Activated CD4-positive, alpha-beta T cell treated with anti-CD3 and anti-CD28 coated beads for 36 hours (primary cell): ENCODE results near the gene LZTR1. TPM values are rescaled to one million over a fixed set of nuclear protein-coding genes. Genes with fewer than 3 reads are reported as not detected.

Experiments used
- ATAC-seq: fragments of 200-7000 bp; cut with Tn5 transposase; one replicate; pipeline ENCODE4 v1.10.0; 2021; ENCODE audit warnings: mild to moderate bottlenecking, moderate library complexity
- CTCF ChIA-PET: fragments of 350-600 bp; sonication (Branson Sonifier 250); formaldehyde crosslinking; loops from one replicate; lab custom pipeline; 2021; ENCODE audit warnings: antibody characterized with exemption; lab: Charles Lee
- POLR2A ChIA-PET: fragments of 350-600 bp; sonication (Branson Sonifier 250); formaldehyde crosslinking; loops from one replicate; lab custom pipeline; 2021; ENCODE audit warnings: antibody characterized with exemption, inconsistent platforms; lab: Charles Lee
- DNase-seq: peaks from one replicate; pipeline ENCODE4 v3.0.0-alpha.2; 2020
- H3K27ac Mint-ChIP-seq: one replicate; pipeline ENCODE4 v1.8.0; 2021; ENCODE audit warnings: mixed read lengths
- H3K27me3 Mint-ChIP-seq: one replicate; pipeline ENCODE4 v1.8.0; 2021; ENCODE audit warnings: mixed read lengths
- H3K36me3 Mint-ChIP-seq: one replicate; pipeline ENCODE4 v1.8.0; 2021; ENCODE audit warnings: low read depth, mixed read lengths
- H3K4me1 Mint-ChIP-seq: one replicate; pipeline ENCODE4 v1.8.0; 2021; ENCODE audit warnings: mixed read lengths
- H3K4me3 Mint-ChIP-seq: one replicate; pipeline ENCODE4 v1.8.0; 2021; ENCODE audit warnings: mild to moderate bottlenecking, moderate library complexity, mixed read lengths
- H3K9me3 Mint-ChIP-seq: one replicate; pipeline ENCODE4 v1.8.0; 2021; ENCODE audit warnings: low read depth, mixed read lengths
- intact Hi-C, 2 experiments: fragments of 100-400 bp; cut with DNase I in 1 of 2; cut with micrococcal nuclease in 1 of 2; formaldehyde crosslinking; loops; one replicate each; pipeline versions ENCODE4 v1.14.2 to v1.15.1; 2022 to 2024; cut with DNase I, micrococcal nuclease
- total RNA-seq, 2 experiments: library from RNA; stranded (reverse); gene quantifications; one replicate each; pipeline ENCODE4 v1.2.3, GENCODE V29; 2021

The LZTR1 gene
- total RNA-seq, 2 experiments from 2014 or later = 31.9 to 40.5 TPM

- no peaks in the 10 kb centered on the region for H3K27me3 Mint-ChIP-seq
- ChIA-PET POLR2A (interaction anchor here (1.7 kb wide), 1 partner anchor 11 kb away, joined by 5 read pairs; the partner anchor contains the start of gene THAP7), CTCF (interaction anchor here (1.2 kb wide), 1 partner anchor 32 kb away, joined by 3 read pairs; the partner anchor contains the start of gene LZTR1)
- ATAC-seq = no peak
- H3K9me3 Mint-ChIP-seq = no peaks in the 10 kb centered on the region
- peak overlapping the region; percentile 78 for H3K4me3 Mint-ChIP-seq
- no peaks in the 10 kb centered on the region for H3K36me3 Mint-ChIP-seq
- DNase-seq = no peak
- intact Hi-C loops = loop anchor here in 1 of 2 experiments (1.0 kb wide), 3 partner anchors 11 to 155 kb away; partner anchors contain the start of genes LZTR1, PI4KA and THAP7
- peaks cover 20% of the 10 kb centered on the region for H3K4me1 Mint-ChIP-seq
- H3K27ac Mint-ChIP-seq = peak overlapping the region; percentile 67
Observed at GRCh38 chr22:21013657-21014201, 31.6 kb downstream of the LZTR1 start.

GRCh38 chr22:21014202-21014725 is 32.2 kb downstream of the LZTR1 start:
- no peaks in the 10 kb centered on the region for H3K27me3 Mint-ChIP-seq
- CTCF ChIA-PET = interaction anchor here (0.6 to 1.3 kb wide), 4 partner anchors 27 to 168 kb away, joined by 3 to 4 read pairs (median 4); partner anchors contain the start of gene LZTR1

GRCh38 chr22:21014726-21015465 is 32.8 kb downstream of the LZTR1 start, which contains the start of gene P2RX6:
Gene P2RX6 (plus strand): TSS chr22:21015165. CDS start chr22:21015175, 10 bp downstream.
- intact Hi-C loops = loop anchor here in 1 of 2 experiments (1.0 kb wide), 3 partner anchors 13 to 157 kb away; partner anchors contain the start of genes LZTR1, PI4KA and THAP7
- ATAC-seq (no peak), DNase-seq (peak; percentile 2)
- Mint-ChIP-seq H3K27ac (peak within 1 kb of the TSS; percentile 67), H3K27me3 (no peaks in the 10 kb centered on the region), H3K4me3 (peak within 1 kb of the TSS; percentile 78), H3K9me3 (no peaks in the 10 kb centered on the region), H3K36me3 (no peaks in the 10 kb centered on the region), H3K4me1 (peaks cover 20% of the 10 kb centered on the region)
- ChIA-PET POLR2A (interaction anchor here (0.7 kb wide), 1 partner anchor 271 kb away, joined by 4 read pairs; no protein-coding TSS in a partner anchor), CTCF (interaction anchor here (0.6 to 1.3 kb wide), 4 partner anchors 12 to 169 kb away, joined by 3 to 4 read pairs (median 4); no protein-coding TSS in a partner anchor)

More at GRCh38 chr22:21014202-21014725, 32.2 kb downstream of the LZTR1 start:
- no peaks in the 10 kb centered on the region for H3K9me3 Mint-ChIP-seq
- intact Hi-C loops = loop anchor here in 1 of 2 experiments (1.0 kb wide), 3 partner anchors 12 to 156 kb away; partner anchors contain the start of genes LZTR1, PI4KA and THAP7
- DNase-seq (peak; percentile 91), ATAC-seq (peak; percentile 97)
- POLR2A ChIA-PET = interaction anchor here (1.7 kb wide), 1 partner anchor 12 kb away, joined by 5 read pairs; the partner anchor contains the start of gene THAP7
- no peaks in the 10 kb centered on the region for H3K36me3 Mint-ChIP-seq
- peak overlapping the region; percentile 67 for H3K27ac Mint-ChIP-seq
- peaks cover 20% of the 10 kb centered on the region for H3K4me1 Mint-ChIP-seq
- peak overlapping the region; percentile 78 for H3K4me3 Mint-ChIP-seq

- ATAC-seq (no peak), DNase-seq (peak; percentile 2)
- no peak overlapping the region for H3K4me3 Mint-ChIP-seq
- H3K4me1 Mint-ChIP-seq = peaks cover 20% of the 10 kb centered on the region
- intact Hi-C loops = no loop called here
- H3K9me3 Mint-ChIP-seq = no peaks in the 10 kb centered on the region
- H3K36me3 Mint-ChIP-seq = no peaks in the 10 kb centered on the region
- ChIA-PET POLR2A (interaction anchor here (0.7 kb wide), 1 partner anchor 272 kb away, joined by 4 read pairs; no protein-coding TSS in a partner anchor), CTCF (interaction anchor here (0.7 to 1.3 kb wide), 2 partner anchors 13 to 26 kb away, joined by 3 to 4 read pairs; no protein-coding TSS in a partner anchor)
- H3K27ac Mint-ChIP-seq = no peak overlapping the region
- H3K27me3 Mint-ChIP-seq = no peaks in the 10 kb centered on the region
Observed at GRCh38 chr22:21015466-21016006, 33.4 kb downstream of the LZTR1 start.

- ATAC-seq (no peak), DNase-seq (no peak)
- H3K9me3 Mint-ChIP-seq = no peaks in the 10 kb centered on the region
- H3K27ac Mint-ChIP-seq = no peak overlapping the region
- H3K27me3 Mint-ChIP-seq = no peaks in the 10 kb centered on the region
- H3K4me3 Mint-ChIP-seq = no peak overlapping the region
- CTCF ChIA-PET = interaction anchor here (0.7 kb wide), 1 partner anchor 54 kb away, joined by 3 read pairs; no protein-coding TSS in a partner anchor
- H3K4me1 Mint-ChIP-seq = peaks cover 20% of the 10 kb centered on the region
- no peaks in the 10 kb centered on the region for H3K36me3 Mint-ChIP-seq
- intact Hi-C loops = no loop called here
- POLR2A ChIA-PET = no interaction called here
Observed at GRCh38 chr22:21016644-21017420, 34.7 kb downstream of the LZTR1 start.

GRCh38 chr22:21018314-21018713 is 36.2 kb downstream of the LZTR1 start:
- ChIA-PET POLR2A (no interaction called here), CTCF (interaction anchor here (0.8 kb wide), 1 partner anchor 11 kb away, joined by 3 read pairs; no protein-coding TSS in a partner anchor)
- DNase-seq = no peak
- H3K27ac Mint-ChIP-seq = no peak overlapping the region
- no peaks in the 10 kb centered on the region for H3K9me3 Mint-ChIP-seq
- no peaks in the 10 kb centered on the region for H3K36me3 Mint-ChIP-seq
- ATAC-seq = no peak
- peaks cover 20% of the 10 kb centered on the region for H3K4me1 Mint-ChIP-seq
- H3K27me3 Mint-ChIP-seq = no peaks in the 10 kb centered on the region
- intact Hi-C loops = no loop called here
- no peak overlapping the region for H3K4me3 Mint-ChIP-seq

- Mint-ChIP-seq H3K9me3 (no peaks in the 10 kb centered on the region), H3K4me3 (no peak overlapping the region), H3K36me3 (no peaks in the 10 kb centered on the region), H3K27me3 (no peaks in the 10 kb centered on the region), H3K4me1 (peaks cover 10% of the 10 kb centered on the region), H3K27ac (no peak overlapping the region)
- DNase-seq = peak; percentile 55
- intact Hi-C loops = no loop called here
- ChIA-PET POLR2A (no interaction called here), CTCF (interaction anchor here (0.6 to 1.3 kb wide), 5 partner anchors 13 to 96 kb away, joined by 3 to 8 read pairs (median 6); no protein-coding TSS in a partner anchor)
- peak; percentile 75 for ATAC-seq
Observed at GRCh38 chr22:21020802-21021429, 38.8 kb downstream of the LZTR1 start.

- Mint-ChIP-seq H3K27me3 (no peaks in the 10 kb centered on the region), H3K27ac (no peak overlapping the region), H3K4me3 (no peak overlapping the region), H3K4me1 (peaks cover 10% of the 10 kb centered on the region), H3K9me3 (no peaks in the 10 kb centered on the region), H3K36me3 (no peaks in the 10 kb centered on the region)
- intact Hi-C loops = no loop called here
- CTCF ChIA-PET = interaction anchor here (0.6 kb wide), 1 partner anchor 433 kb away, joined by 3 read pairs; no protein-coding TSS in a partner anchor
- ATAC-seq (no peak), DNase-seq (no peak)
- POLR2A ChIA-PET = no interaction called here
Observed at GRCh38 chr22:21022507-21022906, 40.4 kb downstream of the LZTR1 start.

- Mint-ChIP-seq H3K27ac (no peak overlapping the region), H3K36me3 (no peaks in the 10 kb centered on the region), H3K9me3 (no peaks in the 10 kb centered on the region), H3K4me1 (peaks cover 10% of the 10 kb centered on the region), H3K4me3 (no peak overlapping the region), H3K27me3 (no peaks in the 10 kb centered on the region)
- POLR2A ChIA-PET = no interaction called here
- ATAC-seq (no peak), DNase-seq (no peak)
- intact Hi-C loops = no loop called here
- CTCF ChIA-PET = interaction anchor here (0.7 kb wide), 1 partner anchor 72 kb away, joined by 3 read pairs; no protein-coding TSS in a partner anchor
Observed at GRCh38 chr22:21022955-21023614, 41.0 kb downstream of the LZTR1 start.
